SU-DHL-6 (cell line): ENCODE measurements around the gene NRP1.

Experiments used
- EZH2phosphoT487 ChIP-seq: fragments of 200-600 bp; sonication (generic), shearing (Covaris generic); conservative IDR thresholded peaks from 2 replicates; pipeline ENCODE4 v1.6.1; 2018; ENCODE audit warnings: mild to moderate bottlenecking, antibody characterized with exemption, low read length, moderate library complexity, mixed read lengths
- TF ChIP-seq, protein P1 (sequence below): fragments of 200-600 bp; sonication (generic); IDR thresholded peaks from one replicate; pipeline ENCODE4 v1.5.1; 2017; ENCODE audit warnings: antibody characterized with exemption, mild to moderate bottlenecking, low read length, moderate library complexity; ENCODE audit not compliant: insufficient read depth, poor library complexity, severe bottlenecking

DNA sequence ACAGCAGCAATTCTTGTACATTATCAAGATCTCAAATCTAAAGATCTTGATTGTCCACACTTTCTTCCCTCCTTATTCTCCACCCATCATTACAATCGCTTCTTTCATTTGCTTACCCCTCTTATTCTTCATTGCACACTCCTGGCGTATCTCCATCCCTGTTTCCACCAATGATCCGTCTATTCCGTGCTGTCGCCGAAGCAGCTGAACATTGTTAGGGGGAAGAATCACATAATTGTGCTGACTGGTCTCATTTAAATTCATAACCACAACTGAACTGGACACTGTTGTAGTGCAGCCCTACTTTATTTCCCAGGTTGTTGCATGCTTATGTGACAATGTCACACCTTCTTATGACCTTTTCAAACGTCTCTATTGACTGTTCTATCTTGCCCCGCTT lies 18.9 kb upstream of the NRP1 start:
- TF ChIP-seq, protein P1, sequence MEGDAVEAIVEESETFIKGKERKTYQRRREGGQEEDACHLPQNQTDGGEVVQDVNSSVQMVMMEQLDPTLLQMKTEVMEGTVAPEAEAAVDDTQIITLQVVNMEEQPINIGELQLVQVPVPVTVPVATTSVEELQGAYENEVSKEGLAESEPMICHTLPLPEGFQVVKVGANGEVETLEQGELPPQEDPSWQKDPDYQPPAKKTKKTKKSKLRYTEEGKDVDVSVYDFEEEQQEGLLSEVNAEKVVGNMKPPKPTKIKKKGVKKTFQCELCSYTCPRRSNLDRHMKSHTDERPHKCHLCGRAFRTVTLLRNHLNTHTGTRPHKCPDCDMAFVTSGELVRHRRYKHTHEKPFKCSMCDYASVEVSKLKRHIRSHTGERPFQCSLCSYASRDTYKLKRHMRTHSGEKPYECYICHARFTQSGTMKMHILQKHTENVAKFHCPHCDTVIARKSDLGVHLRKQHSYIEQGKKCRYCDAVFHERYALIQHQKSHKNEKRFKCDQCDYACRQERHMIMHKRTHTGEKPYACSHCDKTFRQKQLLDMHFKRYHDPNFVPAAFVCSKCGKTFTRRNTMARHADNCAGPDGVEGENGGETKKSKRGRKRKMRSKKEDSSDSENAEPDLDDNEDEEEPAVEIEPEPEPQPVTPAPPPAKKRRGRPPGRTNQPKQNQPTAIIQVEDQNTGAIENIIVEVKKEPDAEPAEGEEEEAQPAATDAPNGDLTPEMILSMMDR, result no peak
- TF ChIP-seq EZH2phosphoT487, result no peak
